Stimulated activated CD4-positive, alpha-beta T cell treated with anti-CD3 and anti-CD28 coated beads, Interleukin-2, amount 100 ng/mL, for 24 hours (primary cell): ENCODE data around the gene GHRL.
A peak's percentile ranks its signal among the peaks of the same experiment; 100 is the strongest.
"Not testable (repeated sequence)": the region's sequence is repeated elsewhere in the genome, so short reads cannot be mapped to it uniquely, and the experiment has no call there.

ENCODE experiments used
- DNase-seq, 2 donors: peaks; one replicate each; pipeline ENCODE4 v3.0.0-alpha.2; 2020

The GHRL gene

GRCh38 chr3:10272476-10272875, 20.3 kb downstream of the GHRL start:
- DNase-seq, result not testable (repeated sequence)

GRCh38 chr3:10269443-10269842, 23.3 kb downstream of the GHRL start:
- no peak for DNase-seq

GRCh38 chr3:10268930-10269329, 23.8 kb downstream of the GHRL start:
- DNase-seq, result no peak

DNA sequence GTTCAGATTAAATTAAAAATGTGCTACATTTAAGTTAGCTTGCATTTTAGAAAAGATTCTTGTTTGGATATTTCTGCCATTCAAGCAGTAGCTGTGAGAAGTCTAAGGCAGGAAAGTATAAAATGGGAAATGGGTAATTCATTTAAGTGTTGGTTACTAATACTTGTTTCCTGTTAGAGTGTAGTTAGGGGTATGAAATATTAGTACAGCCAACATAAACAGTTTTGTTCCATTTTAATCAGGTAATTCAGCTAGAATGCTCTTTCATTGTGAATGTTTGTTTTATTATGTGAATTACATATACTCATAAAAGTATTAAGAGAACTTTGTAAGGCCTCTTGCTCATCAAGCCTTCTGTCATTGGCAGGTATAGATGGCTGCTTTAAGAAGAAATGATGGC, 24.6 kb downstream of the GHRL start:
- DNase-seq, result no peak

- DNase-seq, result not testable (repeated sequence)
Observed at GRCh38 chr3:10266936-10267335, 25.8 kb downstream of the GHRL start.

DNA sequence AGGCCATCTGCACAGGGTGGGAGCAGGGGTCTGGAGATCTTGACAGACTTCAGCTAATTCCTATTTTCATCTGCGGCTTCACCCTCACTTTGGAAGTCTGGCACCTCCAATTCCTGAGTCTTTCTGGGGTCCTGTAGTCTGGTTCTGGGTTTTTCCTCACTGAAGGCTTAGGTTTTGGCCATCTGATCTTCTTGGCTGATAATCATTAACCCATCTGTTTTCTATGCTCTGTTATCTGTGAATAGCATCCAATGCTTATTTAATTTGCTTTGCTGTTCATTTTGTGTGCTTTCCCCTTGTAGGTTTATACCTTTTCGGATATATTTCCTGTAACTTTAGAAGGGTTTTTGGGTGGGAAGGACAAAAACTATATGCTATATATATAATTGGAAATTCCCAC, 26.9 kb downstream of the GHRL start:
- no peak for DNase-seq

DNA sequence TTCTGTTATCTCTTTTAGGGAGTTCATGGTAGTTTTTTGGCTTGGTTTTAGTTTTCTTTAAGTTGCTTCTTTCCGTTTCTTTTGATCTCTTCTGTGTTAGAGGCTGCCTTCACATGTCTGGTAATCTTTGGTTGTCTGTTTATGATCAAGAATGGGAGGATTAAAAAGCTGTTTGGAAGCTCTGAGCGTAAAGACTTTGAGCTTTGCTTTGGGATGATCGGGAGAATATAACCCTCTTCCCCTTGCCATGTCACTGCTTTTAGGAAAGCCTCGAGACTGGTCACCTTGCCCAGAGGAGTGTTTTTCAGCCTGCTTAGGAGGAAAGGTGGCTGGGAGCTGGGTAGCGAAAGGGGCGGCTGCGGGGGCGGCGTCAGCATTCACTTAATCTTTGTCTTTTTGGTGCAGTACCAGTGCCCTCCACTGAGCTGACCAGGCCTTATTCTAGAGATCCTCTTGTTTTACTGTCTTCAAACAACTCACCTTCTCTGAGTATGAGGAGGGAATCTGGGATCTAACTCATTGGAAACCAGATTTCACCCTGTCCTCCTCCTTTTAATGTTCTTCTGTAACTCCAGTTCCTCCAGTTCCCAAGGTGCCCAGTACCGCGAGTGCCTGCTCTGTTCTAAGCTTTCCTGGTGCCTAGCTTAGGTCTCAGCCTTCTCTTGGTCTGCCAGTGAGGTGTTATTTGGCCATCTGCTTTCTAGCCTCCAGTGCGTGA, 28.9 kb downstream of the GHRL start:
- peak; percentile 76 for DNase-seq

DNA sequence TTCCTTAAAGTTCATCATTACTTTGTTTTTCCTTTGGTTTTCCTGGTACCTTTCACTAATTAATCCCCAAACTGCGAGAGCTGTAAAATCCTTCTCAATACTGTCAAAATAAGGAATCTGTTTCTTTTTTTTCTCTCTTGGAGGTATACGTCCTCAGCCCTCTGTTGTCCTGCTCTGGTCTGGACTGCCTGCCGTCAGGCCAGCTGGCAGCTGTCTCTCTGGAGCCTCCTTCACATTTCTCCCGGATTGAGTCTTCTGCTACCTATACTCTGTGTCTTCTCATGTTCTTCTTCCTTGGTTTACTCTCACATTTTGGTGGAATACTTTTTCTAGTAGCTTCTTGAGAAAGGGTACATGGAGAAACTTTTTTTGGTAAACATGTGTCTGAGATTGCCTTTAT, 30.7 kb downstream of the GHRL start:
- DNase-seq, result no peak

GRCh38 chr3:10260211-10260701, 32.5 kb downstream of the GHRL start:
- DNase-seq, result no peak

DNA sequence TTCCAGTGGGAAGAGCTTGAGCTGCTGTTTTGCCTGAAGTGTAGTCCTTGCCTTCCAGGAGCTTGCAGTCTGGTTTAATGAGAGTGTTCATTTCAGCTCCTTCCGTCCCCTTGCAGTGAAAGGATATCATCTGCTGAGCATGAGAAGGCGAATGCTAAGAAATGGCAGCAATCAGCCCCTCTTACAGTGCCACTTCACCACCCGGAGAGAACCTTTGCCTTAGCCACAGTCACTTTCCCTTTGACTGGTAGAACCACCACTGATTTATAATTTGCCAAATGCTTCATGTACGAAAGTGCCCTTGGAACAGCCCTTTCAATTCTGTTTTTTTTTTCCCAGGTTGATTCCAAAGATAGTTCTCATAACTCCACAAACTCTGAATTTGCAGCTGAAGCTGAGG, 32.9 kb downstream of the GHRL start:
- no peak for DNase-seq

DNA sequence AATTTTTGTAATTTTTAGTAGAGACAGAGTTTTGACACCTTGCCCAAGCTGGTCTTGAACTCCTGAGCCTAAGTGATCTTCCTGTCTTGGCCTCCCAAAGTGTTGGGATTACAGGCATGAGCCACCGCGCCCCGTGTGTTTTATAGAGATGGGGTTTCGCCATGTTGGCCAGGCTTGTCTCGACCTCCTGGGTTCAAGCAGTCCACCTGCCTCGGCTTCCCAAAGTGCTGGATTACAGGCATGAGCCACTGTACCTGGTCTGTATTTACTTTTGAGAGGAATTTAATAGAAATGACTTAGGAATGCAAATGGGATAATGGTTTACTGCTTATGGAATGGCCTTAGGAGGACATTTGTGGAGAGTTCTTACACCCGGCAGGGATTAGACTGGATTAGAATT, 33.7 kb downstream of the GHRL start:
- no peak for DNase-seq

DNA sequence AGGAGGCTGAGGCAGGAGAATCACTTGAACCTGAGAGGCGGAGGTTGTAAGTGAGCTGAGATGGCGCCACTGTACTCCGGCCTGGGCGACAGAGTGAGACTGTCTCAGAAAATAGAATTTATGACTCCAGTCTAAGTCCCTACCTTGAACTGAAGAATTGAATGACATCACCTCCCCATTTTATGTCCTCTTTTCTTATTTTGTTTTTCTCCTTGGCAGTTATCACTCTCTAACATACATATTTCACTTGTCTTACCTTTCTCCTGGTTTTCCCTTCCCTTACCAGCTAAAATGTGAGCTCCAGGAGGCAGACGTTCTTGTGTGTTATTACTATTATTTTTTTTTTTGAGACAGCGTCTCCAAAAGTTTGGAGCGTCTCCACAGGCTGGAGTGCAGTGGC, 36.9 kb downstream of the GHRL start:
- no peak for DNase-seq

DNA sequence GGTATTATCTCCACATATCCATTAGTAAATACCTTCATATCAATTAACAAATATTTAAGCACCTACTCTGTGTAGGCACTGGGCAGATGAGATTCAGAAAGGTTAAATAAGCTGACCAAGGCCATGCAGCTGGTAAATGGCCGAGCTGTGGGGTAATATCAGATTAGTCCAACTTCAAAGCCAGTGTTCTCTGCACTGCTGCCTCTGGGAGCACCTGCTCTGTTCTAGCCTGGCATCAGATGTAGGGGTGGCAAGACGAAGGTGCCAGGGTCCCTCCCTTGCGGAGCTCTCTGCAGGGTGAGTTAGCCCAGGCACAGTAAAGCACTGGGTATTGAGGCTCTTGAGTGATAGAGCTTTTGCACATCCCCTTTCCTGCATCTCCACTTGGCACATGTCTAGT, 39.0 kb downstream of the GHRL start:
- no peak for DNase-seq

DNA sequence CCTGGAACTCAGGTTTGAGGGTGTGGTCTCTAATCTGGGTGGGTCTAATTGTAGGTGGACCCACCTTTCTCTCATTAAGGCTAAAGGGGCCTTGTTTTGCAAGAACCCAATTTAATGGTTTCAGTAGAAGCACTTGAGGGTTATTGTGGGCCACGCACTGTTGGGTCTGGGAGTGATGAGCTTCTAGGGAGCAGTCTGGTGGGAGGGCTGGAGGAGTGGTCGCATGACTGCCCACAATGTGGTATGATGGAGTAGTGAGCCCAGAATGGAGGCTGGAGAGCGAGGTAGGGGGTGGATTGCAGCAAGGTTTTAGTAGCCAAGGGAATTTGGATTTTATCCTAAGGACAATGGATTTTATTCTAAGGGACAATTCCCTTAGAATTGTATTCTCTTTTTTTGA, 41.7 kb downstream of the GHRL start:
- DNase-seq, result no peak

DNA sequence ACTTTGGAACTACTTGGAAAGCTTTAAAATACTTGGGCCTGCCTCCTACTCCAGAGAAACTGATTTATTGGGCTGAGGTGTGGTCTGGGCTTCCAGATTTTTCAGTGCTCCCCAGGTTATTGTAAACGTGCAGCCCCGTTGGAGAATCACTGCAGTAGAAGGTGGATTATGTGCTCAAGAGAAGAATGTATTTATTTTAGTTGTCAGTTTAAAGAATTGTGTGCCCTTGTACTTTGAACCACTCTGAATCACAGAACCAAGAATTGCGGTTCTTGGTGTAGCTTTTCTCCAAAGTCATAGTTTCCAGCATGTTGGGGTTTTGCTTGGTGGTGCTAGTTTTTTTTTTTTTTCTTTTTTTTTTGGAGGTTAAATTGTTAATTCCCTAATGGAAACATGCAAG, 42.9 kb downstream of the GHRL start:
- no peak for DNase-seq

DNA sequence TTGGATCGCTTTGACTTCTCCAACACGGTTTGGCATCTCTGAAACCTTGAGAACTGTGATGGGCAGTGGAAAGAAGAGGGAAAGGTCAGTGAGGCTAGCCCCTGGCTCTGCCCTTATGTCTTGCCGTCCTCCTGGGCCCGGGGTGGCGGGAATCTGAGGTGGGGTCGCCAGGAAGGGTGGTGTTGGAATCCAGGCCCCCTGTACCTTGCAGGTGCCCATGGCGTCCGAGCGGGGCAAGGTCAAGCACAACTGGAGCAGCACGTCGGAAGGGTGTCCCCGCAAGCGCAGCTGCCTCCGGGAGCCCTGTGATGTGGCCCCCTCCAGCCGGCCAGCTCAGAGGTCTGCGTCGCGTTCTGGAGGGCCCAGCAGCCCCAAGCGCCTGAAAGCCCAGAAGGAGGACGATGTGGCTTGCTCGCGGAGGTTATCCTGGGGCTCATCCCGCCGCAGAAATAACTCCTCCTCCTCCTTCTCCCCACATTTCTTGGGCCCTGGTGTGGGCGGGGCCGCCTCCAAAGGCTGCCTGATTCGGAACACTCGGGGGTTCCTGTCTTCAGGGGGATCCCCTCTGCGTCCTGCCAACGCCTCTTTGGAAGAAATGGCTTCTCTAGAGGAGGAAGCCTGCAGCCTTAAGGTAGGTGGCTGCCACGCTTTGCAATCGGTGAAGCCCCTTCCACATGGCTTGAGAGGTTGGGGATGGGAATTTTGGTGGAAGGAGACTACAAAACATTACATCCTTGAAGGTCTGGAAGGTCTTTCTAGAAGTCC, 43.6 kb downstream of the GHRL start:
- DNase-seq, result peak; percentile 66 to 81

DNA sequence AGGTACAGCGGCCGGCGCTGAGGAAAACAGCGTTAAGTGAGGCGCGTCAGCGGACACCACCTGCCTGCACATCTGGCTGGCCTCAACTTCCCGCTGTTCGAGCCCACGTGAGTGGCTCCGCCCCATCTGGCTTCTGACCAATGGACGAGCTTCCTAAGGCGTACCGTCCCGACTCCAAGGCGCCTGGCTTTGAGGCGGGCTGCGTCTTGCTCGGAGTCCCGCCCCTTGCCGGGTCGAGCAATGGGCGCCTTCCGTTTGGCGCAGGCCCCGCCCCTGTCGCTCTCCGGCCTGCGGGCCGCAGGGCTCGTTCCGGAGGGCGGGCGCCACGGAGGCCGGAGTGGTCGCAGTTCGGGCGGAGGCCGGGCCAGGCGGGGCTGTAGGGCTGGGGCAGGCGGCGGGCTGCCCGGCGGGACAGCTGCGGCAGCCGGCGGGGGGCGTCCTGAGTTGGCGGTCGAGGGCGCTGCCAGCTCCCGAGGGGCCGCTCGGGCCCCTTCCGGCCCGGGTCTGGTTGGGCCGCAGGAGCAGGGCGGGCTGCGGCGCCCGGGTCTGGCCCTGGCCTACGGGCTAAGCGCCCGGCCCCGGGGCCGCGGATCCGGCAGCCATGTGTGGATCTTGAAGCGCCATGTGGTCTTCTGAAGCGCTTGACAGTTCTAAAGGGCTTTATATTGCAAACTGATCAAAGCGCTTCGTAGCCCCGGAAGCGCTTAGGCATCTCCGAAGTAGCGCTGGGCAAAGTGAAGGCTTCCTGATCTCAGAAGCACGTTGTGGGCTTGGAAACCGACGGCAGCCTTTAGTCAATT, 44.4 kb downstream of the GHRL start, which contains the start of gene TATDN2:
Gene TATDN2, plus strand, starts transcription at position 276 of the 800 bp plus-strand sequence. CDS start 742 bp downstream, outside the sequence.
- peak; percentile 93 to 95 for DNase-seq

DNA sequence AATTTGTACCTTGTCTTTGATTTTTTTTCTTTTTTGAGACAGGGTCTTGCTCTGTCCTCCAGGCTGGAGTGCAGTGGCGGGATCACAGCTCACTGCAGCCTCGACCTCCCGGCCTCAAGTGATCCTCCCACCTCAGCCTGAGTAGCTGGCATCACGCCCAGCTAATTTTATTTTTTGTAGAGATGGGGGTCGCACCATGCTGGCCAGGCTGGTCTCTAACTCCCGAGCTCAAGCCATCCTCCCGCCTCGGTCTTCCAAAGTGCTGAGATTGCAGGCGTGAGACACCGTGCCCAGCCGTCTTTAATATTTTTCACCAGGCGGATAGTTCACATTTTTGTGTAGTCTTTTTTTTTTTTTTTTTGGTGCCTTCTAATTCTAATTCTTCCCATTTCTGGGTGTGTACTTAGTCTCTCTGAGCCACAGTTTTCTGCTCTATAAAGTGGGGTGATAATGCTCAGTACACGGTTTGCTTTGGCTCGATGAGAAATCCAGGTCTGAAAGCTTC, 45.0 kb downstream of the GHRL start:
- no peak for DNase-seq

- DNase-seq, result no peak
Observed at GRCh38 chr3:10245081-10245712, 47.5 kb downstream of the GHRL start.

- DNase-seq, result no peak
Observed at GRCh38 chr3:10244009-10244408, 48.7 kb downstream of the GHRL start.

DNA sequence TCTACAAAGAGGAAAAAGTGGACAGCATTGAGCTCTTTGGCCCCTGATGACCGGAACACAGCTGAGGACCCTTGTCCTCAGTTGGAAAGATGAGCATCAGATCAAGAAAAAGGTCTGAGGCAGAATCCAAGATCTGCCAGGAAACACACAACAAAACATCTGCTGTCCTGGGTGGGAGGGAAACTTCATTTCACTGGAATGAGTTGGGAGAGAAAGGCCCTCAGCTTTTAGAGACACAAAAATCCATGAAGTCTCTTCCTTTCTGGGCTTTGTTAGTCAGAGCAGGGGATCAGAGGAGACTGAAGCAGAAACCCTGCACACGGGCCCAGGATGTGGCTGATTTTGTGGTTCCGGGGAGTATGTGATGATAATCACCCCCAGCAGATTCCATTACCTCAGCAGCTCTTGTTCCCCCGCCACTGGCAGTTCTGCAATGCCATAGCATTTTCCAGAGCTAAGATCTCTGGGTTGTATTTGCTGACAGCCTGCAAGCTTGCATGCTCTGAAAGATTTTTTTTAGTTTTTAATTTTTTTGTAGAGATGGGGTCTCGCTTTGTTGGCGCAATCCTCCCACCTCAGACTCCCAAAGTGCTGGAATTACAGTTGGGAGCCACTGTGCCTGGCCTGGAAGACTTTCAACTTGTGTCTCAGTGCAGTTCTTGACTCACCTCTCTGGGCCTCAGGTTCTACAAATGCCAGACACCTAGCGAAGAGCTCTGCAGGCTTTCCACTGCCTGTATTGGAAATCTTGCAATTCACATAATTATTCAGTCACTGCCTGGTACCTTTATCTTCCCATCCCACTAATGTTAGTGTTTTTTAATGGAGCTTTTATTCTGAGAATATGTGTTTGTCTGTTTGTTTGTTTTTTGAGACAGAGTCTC, 50.3 kb downstream of the GHRL start:
- DNase-seq, result peak; percentile 72 to 76

- no peak for DNase-seq
Observed at GRCh38 chr3:10240799-10241198, 51.9 kb downstream of the GHRL start.
